Fibroblast of skin of back (primary cell): Measurements from ENCODE around the gene CDKN2C.

Experiments
- DNase-seq: peaks from one replicate; pipeline ENCODE4 v3.0.0-alpha.2; 2013

The CDKN2C gene

GRCh38 chr1:50966991-50967390 lies 3.1 kb upstream of the CDKN2C start:
- no peak for DNase-seq

GRCh38 chr1:50967416-50968157 lies 2.5 kb upstream of the CDKN2C start:
- DNase-seq, result no peak

- DNase-seq, result peak; percentile 91
These were observed 1.8 kb upstream of the CDKN2C start for GRCh38 chr1:50968158-50968820.

GRCh38 chr1:50968821-50969610 lies 1.0 kb upstream of the CDKN2C start:
- DNase-seq, result peak; percentile 36

- DNase-seq, result no peak
These were observed 453 bp downstream of the CDKN2C start for GRCh38 chr1:50970509-50970887.

- DNase-seq, result no peak
These were observed 1.0 kb downstream of the CDKN2C start for GRCh38 chr1:50970931-50971582.

GRCh38 chr1:50971748-50972305 lies 1.8 kb downstream of the CDKN2C start:
- DNase-seq, result no peak

- DNase-seq, result no peak
These were observed 2.7 kb downstream of the CDKN2C start for GRCh38 chr1:50972766-50973165.

- DNase-seq, result no peak
These were observed 3.2 kb downstream of the CDKN2C start for GRCh38 chr1:50973255-50973654.

- DNase-seq, result no peak
These were observed 4.0 kb downstream of the CDKN2C start for GRCh38 chr1:50973875-50974617.

- DNase-seq, result no peak
These were observed 4.5 kb downstream of the CDKN2C start for GRCh38 chr1:50974618-50974935.

GRCh38 chr1:50975436-50975835 lies 5.4 kb downstream of the CDKN2C start:
- DNase-seq, result no peak

GRCh38 chr1:50976111-50976889 lies 6.3 kb downstream of the CDKN2C start:
- no peak for DNase-seq

- peak; percentile 49 for DNase-seq
These were observed 7.0 kb downstream of the CDKN2C start for GRCh38 chr1:50976890-50977574.

- peak; percentile 44 for DNase-seq
These were observed 7.6 kb downstream of the CDKN2C start for GRCh38 chr1:50977575-50978143.

GRCh38 chr1:50978144-50978851 lies 8.3 kb downstream of the CDKN2C start:
- peak; percentile 50 for DNase-seq

GRCh38 chr1:50978852-50979781 lies 9.1 kb downstream of the CDKN2C start:
- DNase-seq, result no peak

- DNase-seq, result no peak
These were observed 9.9 kb downstream of the CDKN2C start for GRCh38 chr1:50979937-50980336.
